Spleen (tissue), 7 donors: Measurements from ENCODE around the gene AKAP6.

Experiments used
- POLR2A ChIP-seq, 3 donors: fragments of 450-650 bp; IDR thresholded peaks; one replicate each; pipeline ENCODE4 v1.5.1; 2017; ENCODE audit warnings: antibody characterized with exemption in 3 of 3, mild to moderate bottlenecking in 1 of 3
- POLR2AphosphoS5 ChIP-seq, 3 donors: sonication (generic); formaldehyde crosslinking; IDR thresholded peaks; one replicate each; pipeline ENCODE4 v1.5.1; 2017; ENCODE audit warnings: antibody characterized with exemption in 3 of 3
- TF ChIP-seq, protein P1 (sequence below), 11 experiments: fragments of 200-600 bp in 7 of 11; fragments of 450-650 bp in 4 of 11; sonication (generic) in 4 of 11; IDR thresholded peaks in 8 of 11; conservative IDR thresholded peaks in 3 of 11; 1 replicate in 7 of 11; 2 replicates in 4 of 11; pipeline versions ENCODE4 v1.4.0 to v1.8.0; 2016 to 2021; ENCODE audit warnings: antibody characterized with exemption in 11 of 11, inconsistent platforms in 4 of 11, mild to moderate bottlenecking in 1 of 11
- donor health status: DM: no; HTN: no; CAD: no; lungs with moderate emphysema.
- donor health status: DM: no; HTN: no; CAD: no.
- donor health status: DM: no; HTN: no; CAD: no.

DNA sequence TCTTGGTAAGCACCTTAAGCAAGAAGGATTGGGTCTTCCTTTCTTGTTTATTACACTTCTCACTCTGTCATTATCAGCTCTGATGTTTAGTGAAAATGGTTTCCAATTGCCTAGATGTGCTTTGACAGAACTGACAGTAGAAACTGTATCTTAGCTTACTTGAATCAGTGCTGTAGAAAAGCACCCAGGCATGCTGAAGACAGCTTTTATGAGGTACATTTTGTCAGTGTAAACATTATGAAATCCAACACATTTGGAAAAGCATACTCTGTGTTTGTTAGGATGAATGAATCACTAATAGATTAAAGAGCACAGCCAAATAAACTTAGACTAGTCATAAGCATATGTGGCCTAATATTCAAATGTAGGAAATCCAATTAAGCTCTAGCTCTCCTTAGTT, 319.3 kb downstream of the AKAP6 start:
- TF ChIP-seq POLR2A (IDR thresholded peaks at IDR 0.05) (no peak), POLR2AphosphoS5 (IDR thresholded peaks at IDR 0.05) (no peak)
- TF ChIP-seq, protein P1, sequence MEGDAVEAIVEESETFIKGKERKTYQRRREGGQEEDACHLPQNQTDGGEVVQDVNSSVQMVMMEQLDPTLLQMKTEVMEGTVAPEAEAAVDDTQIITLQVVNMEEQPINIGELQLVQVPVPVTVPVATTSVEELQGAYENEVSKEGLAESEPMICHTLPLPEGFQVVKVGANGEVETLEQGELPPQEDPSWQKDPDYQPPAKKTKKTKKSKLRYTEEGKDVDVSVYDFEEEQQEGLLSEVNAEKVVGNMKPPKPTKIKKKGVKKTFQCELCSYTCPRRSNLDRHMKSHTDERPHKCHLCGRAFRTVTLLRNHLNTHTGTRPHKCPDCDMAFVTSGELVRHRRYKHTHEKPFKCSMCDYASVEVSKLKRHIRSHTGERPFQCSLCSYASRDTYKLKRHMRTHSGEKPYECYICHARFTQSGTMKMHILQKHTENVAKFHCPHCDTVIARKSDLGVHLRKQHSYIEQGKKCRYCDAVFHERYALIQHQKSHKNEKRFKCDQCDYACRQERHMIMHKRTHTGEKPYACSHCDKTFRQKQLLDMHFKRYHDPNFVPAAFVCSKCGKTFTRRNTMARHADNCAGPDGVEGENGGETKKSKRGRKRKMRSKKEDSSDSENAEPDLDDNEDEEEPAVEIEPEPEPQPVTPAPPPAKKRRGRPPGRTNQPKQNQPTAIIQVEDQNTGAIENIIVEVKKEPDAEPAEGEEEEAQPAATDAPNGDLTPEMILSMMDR (IDR thresholded peaks at IDR 0.05 in 8 of 11, conservative IDR thresholded peaks at IDR 0.05 in 3 of 11): no peak
